Measurements from ENCODE around the gene SDCCAG8. TPM values are rescaled to one million over a fixed set of nuclear protein-coding genes. Genes with fewer than 3 reads are reported as not detected.

SDCCAG8 gene
- polyA plus RNA-seq, 6 donors from 2014 or later: 42.9 to 60.7 (median 53.0) TPM

GRCh38 chr1:243434594-243434993, 178.8 kb downstream of the SDCCAG8 start:
- Mint-ChIP-seq H3K36me3 (peaks cover 11 to 13% of the 10 kb centered on the region in 2 donors), H3K27ac (peak overlapping the region in 1 of 6 donors; percentile 27), H3K9me3 (no peaks in the 10 kb centered on the region), H3K4me3 (no peak overlapping the region), H3K4me1 (peaks cover 3 to 5% (median 3%) of the 10 kb centered on the region in 3 donors), H3K27me3 (no peaks in the 10 kb centered on the region)
- DNase-seq (no peak), ATAC-seq (ENCODE audit: low read depth in 2 of 2) (no peak)

DNA sequence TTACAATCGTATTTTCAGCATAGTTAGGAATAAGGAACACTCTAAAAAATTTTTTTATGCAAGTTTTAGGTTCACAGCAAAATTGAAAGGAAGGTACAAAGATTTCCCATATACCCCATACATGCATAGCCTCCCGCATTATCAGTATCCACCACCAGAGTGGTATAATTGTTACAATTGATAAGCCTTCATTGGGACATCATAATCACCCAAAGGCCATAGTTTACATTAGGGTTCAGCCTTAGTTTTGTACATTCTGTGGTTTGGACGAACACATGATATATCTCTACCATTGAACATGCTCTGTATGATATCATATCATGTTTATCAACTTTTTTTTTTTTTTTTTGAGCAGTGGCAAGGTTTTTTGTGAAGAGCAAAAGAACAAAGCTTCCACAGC, 180.0 kb downstream of the SDCCAG8 start:
- Mint-ChIP-seq H3K36me3 (peaks cover 5 to 7% of the 10 kb centered on the region in 2 donors), H3K9me3 (no peaks in the 10 kb centered on the region), H3K4me1 (peaks cover 3 to 5% (median 4%) of the 10 kb centered on the region in 3 donors), H3K4me3 (no peak overlapping the region), H3K27me3 (no peaks in the 10 kb centered on the region), H3K27ac (peak overlapping the region in 1 of 6 donors; percentile 29)
- ATAC-seq (ENCODE audit: low read depth in 2 of 2) (no peak), DNase-seq (no peak)

DNA sequence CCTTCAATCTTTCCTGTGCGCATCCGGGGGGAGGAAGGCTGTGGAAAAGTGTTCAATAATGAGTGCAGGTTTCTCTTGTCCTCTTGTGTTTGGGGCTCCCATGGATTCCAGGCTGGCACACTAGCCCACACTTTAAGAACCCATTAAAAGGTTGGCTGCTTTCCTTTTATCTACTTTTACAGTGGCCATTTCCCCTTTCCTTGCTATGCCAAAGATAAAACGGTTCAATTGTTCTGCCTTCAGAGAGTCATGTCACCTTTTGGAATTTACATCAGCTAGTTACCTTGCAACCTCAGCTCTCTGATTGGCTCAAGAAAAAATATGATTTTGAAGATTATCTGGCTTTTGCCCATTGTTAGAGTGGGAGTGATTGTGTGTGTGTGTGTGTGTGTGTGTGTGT, 182.3 kb downstream of the SDCCAG8 start:
- DNase-seq: no peak
- H3K27me3 Mint-ChIP-seq: no peaks in the 10 kb centered on the region
- peaks cover 0 to 7% of the 10 kb centered on the region in 2 donors for H3K36me3 Mint-ChIP-seq
- no peak overlapping the region for H3K27ac Mint-ChIP-seq
- H3K4me3 Mint-ChIP-seq: no peak overlapping the region
- peaks cover 15 to 23% (median 16%) of the 10 kb centered on the region in 3 donors for H3K4me1 Mint-ChIP-seq
- ATAC-seq (ENCODE audit: low read depth in 2 of 2): no peak
- no peaks in the 10 kb centered on the region for H3K9me3 Mint-ChIP-seq

DNA sequence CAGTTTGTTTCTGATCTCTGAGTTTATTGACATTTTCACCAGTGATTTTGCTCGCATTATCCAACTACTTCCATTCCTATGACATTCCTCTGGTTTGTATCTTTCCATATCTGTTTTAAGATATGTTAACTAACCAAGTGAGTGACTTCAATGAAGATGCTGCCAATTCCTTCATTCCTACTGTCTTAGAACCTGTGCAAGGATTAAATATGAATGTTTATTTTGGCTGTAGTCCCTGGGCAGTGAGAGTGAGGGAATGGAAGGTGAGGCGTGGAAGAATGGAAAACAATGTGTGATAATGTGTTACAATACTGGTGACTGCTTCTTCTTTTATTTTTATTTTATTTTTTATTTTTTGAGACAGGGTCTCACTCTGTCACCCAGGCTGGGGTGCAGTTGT, 183.0 kb downstream of the SDCCAG8 start:
- Mint-ChIP-seq H3K27ac (peak overlapping the region in 1 of 6 donors; percentile 1), H3K9me3 (no peaks in the 10 kb centered on the region), H3K36me3 (peaks cover 0 to 7% of the 10 kb centered on the region in 2 donors), H3K27me3 (no peaks in the 10 kb centered on the region), H3K4me1 (peaks cover 19 to 28% (median 21%) of the 10 kb centered on the region in 3 donors), H3K4me3 (no peak overlapping the region)
- DNase-seq (no peak), ATAC-seq (ENCODE audit: low read depth in 2 of 2) (no peak)

DNA sequence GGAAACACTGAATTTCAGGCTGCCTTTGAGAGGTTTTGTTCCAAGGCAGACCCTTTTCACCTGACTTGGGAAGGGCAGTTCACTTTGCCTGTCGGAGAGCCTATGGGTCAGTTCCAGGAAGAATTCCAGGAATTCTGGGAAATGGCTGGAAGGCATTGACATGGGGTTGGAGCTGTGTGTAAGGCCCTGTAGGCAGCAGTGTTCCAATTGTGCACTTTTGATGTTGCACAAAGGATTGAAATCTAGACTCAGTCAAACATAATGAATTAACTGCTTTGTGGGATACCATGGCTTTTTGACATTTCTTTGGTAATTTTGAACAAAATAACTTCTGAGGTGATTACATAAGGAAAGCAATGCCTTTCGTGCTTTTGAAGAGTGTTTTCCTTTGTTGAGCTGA, 184.6 kb downstream of the SDCCAG8 start:
- H3K9me3 Mint-ChIP-seq: no peaks in the 10 kb centered on the region
- ATAC-seq (ENCODE audit: low read depth in 2 of 2): no peak
- H3K4me3 Mint-ChIP-seq: peak overlapping the region in 1 of 8 donors; percentile 6
- no peaks in the 10 kb centered on the region for H3K27me3 Mint-ChIP-seq
- H3K36me3 Mint-ChIP-seq: peaks cover 0 to 4% of the 10 kb centered on the region in 2 donors
- H3K4me1 Mint-ChIP-seq: peaks cover 19 to 34% (median 21%) of the 10 kb centered on the region in 3 donors
- peak overlapping the region in 1 of 6 donors; percentile 4 for H3K27ac Mint-ChIP-seq
- DNase-seq: no peak

GRCh38 chr1:243441601-243442000, 185.8 kb downstream of the SDCCAG8 start:
- Mint-ChIP-seq H3K27ac (peak overlapping the region in 2 of 6 donors; percentile 4 to 71), H3K9me3 (no peaks in the 10 kb centered on the region), H3K4me1 (peaks cover 19 to 39% (median 21%) of the 10 kb centered on the region in 3 donors), H3K4me3 (peak overlapping the region in 1 of 8 donors; percentile 36), H3K36me3 (peaks cover 0 to 4% of the 10 kb centered on the region in 2 donors), H3K27me3 (no peaks in the 10 kb centered on the region)
- ATAC-seq (ENCODE audit: low read depth in 2 of 2) (no peak), DNase-seq (no peak)

DNA sequence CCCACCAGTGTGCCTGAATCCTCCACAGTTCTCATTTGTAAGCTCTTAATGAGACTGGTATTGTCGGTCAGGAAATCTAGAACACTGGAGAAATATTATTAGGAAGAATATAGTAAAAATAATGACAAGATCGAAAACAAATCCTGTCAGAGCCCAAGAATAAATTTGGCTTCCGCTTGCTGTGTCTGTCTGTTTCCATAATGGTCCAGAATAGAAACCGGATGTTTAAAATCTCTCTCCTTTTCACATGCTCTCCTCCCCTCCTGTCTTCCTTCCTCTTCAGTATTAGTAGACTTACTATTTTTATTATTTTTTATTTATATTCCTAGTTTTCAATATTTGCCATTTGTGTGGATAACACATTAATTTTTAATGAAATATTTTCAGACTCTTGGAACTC, 187.7 kb downstream of the SDCCAG8 start:
- Mint-ChIP-seq H3K9me3 (no peaks in the 10 kb centered on the region), H3K36me3 (no peaks in the 10 kb centered on the region), H3K4me1 (peaks cover 20 to 46% (median 28%) of the 10 kb centered on the region in 3 donors), H3K4me3 (peak overlapping the region; percentile 3 to 82 (median 59)), H3K27ac (peak overlapping the region in 5 of 6 donors; percentile 22 to 82 (median 69)), H3K27me3 (no peaks in the 10 kb centered on the region)
- ATAC-seq (ENCODE audit: low read depth in 2 of 2) (peak in 1 of 2 donors; percentile 36), DNase-seq (no peak)

DNA sequence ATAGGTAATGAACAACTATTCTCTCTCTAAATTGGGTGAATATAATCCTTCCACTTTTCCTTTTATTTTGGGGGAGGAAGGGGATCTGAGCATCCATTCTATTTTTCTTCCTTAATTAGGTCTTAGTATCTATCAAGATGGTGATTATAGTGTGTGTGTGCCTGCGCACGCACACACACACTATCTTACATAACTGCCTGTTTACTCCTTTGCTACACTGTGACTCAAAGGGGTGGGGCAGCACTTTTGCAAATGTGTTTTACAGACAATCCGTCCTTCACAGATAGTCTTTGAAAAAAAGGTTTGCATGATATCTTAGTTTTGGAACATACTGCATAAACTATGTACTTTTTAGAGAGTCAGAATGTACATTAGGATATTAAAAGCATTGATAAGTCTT, 191.5 kb downstream of the SDCCAG8 start:
- H3K4me3 Mint-ChIP-seq: no peak overlapping the region
- H3K27me3 Mint-ChIP-seq: no peaks in the 10 kb centered on the region
- no peak overlapping the region for H3K27ac Mint-ChIP-seq
- no peak for ATAC-seq (ENCODE audit: low read depth in 2 of 2)
- H3K9me3 Mint-ChIP-seq: no peaks in the 10 kb centered on the region
- H3K36me3 Mint-ChIP-seq: no peaks in the 10 kb centered on the region
- H3K4me1 Mint-ChIP-seq: peaks cover 19 to 46% (median 25%) of the 10 kb centered on the region in 3 donors
- no peak for DNase-seq

GRCh38 chr1:243447844-243448243, 192.0 kb downstream of the SDCCAG8 start:
- Mint-ChIP-seq H3K27me3 (no peaks in the 10 kb centered on the region), H3K36me3 (no peaks in the 10 kb centered on the region), H3K4me3 (peak overlapping the region in 2 of 8 donors; percentile 5 to 17), H3K4me1 (peaks cover 18 to 41% (median 23%) of the 10 kb centered on the region in 3 donors), H3K27ac (peak overlapping the region in 3 of 6 donors; percentile 49 to 57 (median 55)), H3K9me3 (no peaks in the 10 kb centered on the region)
- ATAC-seq (ENCODE audit: low read depth in 2 of 2) (no peak), DNase-seq (no peak)

GRCh38 chr1:243449373-243449772, 193.5 kb downstream of the SDCCAG8 start:
- no peak for DNase-seq
- Mint-ChIP-seq H3K27me3 (no peaks in the 10 kb centered on the region), H3K4me3 (peak overlapping the region in 1 of 8 donors; percentile 38), H3K9me3 (no peaks in the 10 kb centered on the region), H3K27ac (no peak overlapping the region), H3K36me3 (no peaks in the 10 kb centered on the region), H3K4me1 (peaks cover 11 to 28% (median 17%) of the 10 kb centered on the region in 3 donors)
- ATAC-seq (ENCODE audit: low read depth in 2 of 2): no peak

DNA sequence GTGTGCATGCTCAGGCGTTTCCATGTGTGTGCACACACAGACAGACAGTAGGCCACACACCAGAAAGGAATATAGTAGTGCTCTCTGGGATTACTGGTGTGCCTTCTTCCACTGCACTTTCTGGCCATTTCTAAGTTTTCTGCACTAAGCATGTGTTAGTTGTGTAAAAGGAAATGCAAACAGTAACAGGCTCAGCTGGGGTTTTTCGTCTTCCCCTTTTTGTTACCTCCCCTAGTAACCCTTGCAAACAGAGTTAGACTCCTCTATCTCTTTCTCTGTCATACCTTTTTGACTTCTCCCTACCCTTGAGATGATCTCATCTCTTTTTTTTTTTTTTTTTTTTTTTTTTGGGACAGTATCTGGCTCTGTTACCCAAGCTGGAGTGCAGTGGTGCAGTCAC, 196.3 kb downstream of the SDCCAG8 start:
- peaks cover 11 to 19% (median 17%) of the 10 kb centered on the region in 3 donors for H3K4me1 Mint-ChIP-seq
- peak; percentile 20 for DNase-seq
- H3K27me3 Mint-ChIP-seq: no peaks in the 10 kb centered on the region

GRCh38 chr1:243454328-243454997, 198.6 kb downstream of the SDCCAG8 start:
- Mint-ChIP-seq H3K4me3 (no peak overlapping the region), H3K9me3 (no peaks in the 10 kb centered on the region), H3K27ac (peak overlapping the region in 2 of 6 donors; percentile 38 to 86), H3K27me3 (no peaks in the 10 kb centered on the region), H3K4me1 (peaks cover 12 to 24% (median 21%) of the 10 kb centered on the region in 3 donors), H3K36me3 (no peaks in the 10 kb centered on the region)
- no peak for ATAC-seq (ENCODE audit: low read depth in 2 of 2)
- DNase-seq: no peak

More for the DNA sequence above, 196.3 kb downstream of the SDCCAG8 start:
- Mint-ChIP-seq H3K4me3 (peak overlapping the region in 2 of 8 donors; percentile 40 to 60), H3K9me3 (no peaks in the 10 kb centered on the region), H3K36me3 (no peaks in the 10 kb centered on the region), H3K27ac (peak overlapping the region in 4 of 6 donors; percentile 15 to 85 (median 46))
- ATAC-seq (ENCODE audit: low read depth in 2 of 2): peak; percentile 98 to 99

- Mint-ChIP-seq H3K36me3 (no peaks in the 10 kb centered on the region), H3K4me3 (no peak overlapping the region), H3K27ac (peak overlapping the region in 1 of 6 donors; percentile 33), H3K27me3 (no peaks in the 10 kb centered on the region), H3K9me3 (no peaks in the 10 kb centered on the region), H3K4me1 (peaks cover 12 to 33% (median 29%) of the 10 kb centered on the region in 3 donors)
- no peak for ATAC-seq (ENCODE audit: low read depth in 2 of 2)
- no peak for DNase-seq
Measured at GRCh38 chr1:243455760-243456651, 200.2 kb downstream of the SDCCAG8 start.

Data from naive B cell (primary cell).